Fibroblast of lung (primary cell): ENCODE measurements around the gene DLX2. TPM values are rescaled to one million over a fixed set of nuclear protein-coding genes. Genes with fewer than 3 reads are reported as not detected.

Experiments used
- DNase-seq, 2 donors: peaks; one replicate each; pipeline versions ENCODE4 v3.0.0 to v3.0.0-alpha.2; 2010; ENCODE audit warnings: low read depth in 2 of 2
- H2AFZ ChIP-seq: 2 replicates; pipeline ENCODE4 v1.5.1; 2012; ENCODE audit warnings: low read length, control low read depth, inconsistent platforms
- H3K27ac ChIP-seq: 2 replicates; pipeline ENCODE4 v1.5.1; 2011; ENCODE audit warnings: low read length, control low read depth; ENCODE audit not compliant: insufficient read depth
- H3K27me3 ChIP-seq: 2 replicates; pipeline ENCODE4 v1.5.1; 2011; ENCODE audit warnings: mild to moderate bottlenecking, low read length; ENCODE audit not compliant: control insufficient read depth, insufficient read depth
- H3K36me3 ChIP-seq: 2 replicates; pipeline ENCODE4 v1.5.1; 2011; ENCODE audit warnings: low read length; ENCODE audit not compliant: control insufficient read depth, insufficient read depth
- H3K4me1 ChIP-seq: 2 replicates; pipeline ENCODE4 v1.5.1; 2011; ENCODE audit warnings: low read length; ENCODE audit not compliant: control insufficient read depth, insufficient read depth; ENCODE audit errors: extremely low read depth
- H3K4me2 ChIP-seq: 2 replicates; pipeline ENCODE4 v1.5.1; 2011; ENCODE audit warnings: low read length, control low read depth; ENCODE audit not compliant: insufficient read depth; ENCODE audit errors: extremely low read depth
- H3K4me3 ChIP-seq, 4 experiments: fragments of 200-600 bp in 1 of 4; sonication (generic) in 1 of 4; replicated peaks in 1 of 4; 2 replicates each; pipeline ENCODE4 v1.5.1; 2011 to 2016; ENCODE audit warnings: low read length in 4 of 4, low read depth in 3 of 4, mild to moderate bottlenecking in 3 of 4, control low read depth in 2 of 4, inconsistent platforms in 1 of 4, mixed read lengths in 1 of 4; ENCODE audit not compliant: insufficient read depth in 1 of 4; ENCODE audit errors: control extremely low read depth in 1 of 4
- H3K79me2 ChIP-seq: 2 replicates; pipeline ENCODE4 v1.5.1; 2012; ENCODE audit warnings: mild to moderate bottlenecking, low read length, inconsistent platforms; ENCODE audit not compliant: control insufficient read depth, insufficient read depth
- H3K9ac ChIP-seq: 2 replicates; pipeline ENCODE4 v1.5.1; 2011; ENCODE audit warnings: mild to moderate bottlenecking, low read length, control low read depth; ENCODE audit not compliant: insufficient read depth
- H3K9me3 ChIP-seq: 2 replicates; pipeline ENCODE4 v1.5.1; 2012; ENCODE audit warnings: low read depth, low read length; ENCODE audit not compliant: control insufficient read depth, insufficient read depth
- H4K20me1 ChIP-seq: 2 replicates; pipeline ENCODE4 v1.5.1; 2011; ENCODE audit warnings: low read length; ENCODE audit not compliant: control insufficient read depth, insufficient read depth; ENCODE audit errors: extremely low read depth
- EZH2 ChIP-seq: IDR thresholded peaks from 2 replicates; pipeline ENCODE4 v1.5.1; 2012; ENCODE audit warnings: low read length, control low read depth, mild to moderate bottlenecking; ENCODE audit errors: missing control alignments
- polyA plus RNA-seq, 2 donors: library from polyadenylated mRNA; depleted of rRNA in 1 of 2; stranded (reverse) in 1 of 2; unstranded in 1 of 2; fragments of >200 nt; gene quantifications; 2 replicates each; pipeline ENCODE4 v1.2.1, GENCODE V29; 2011 to 2012; ENCODE audit warnings: missing spikeins in 1 of 2
- total RNA-seq: library from RNA; depleted of rRNA; stranded (reverse); fragments of >200 nt; gene quantifications from 2 replicates; pipeline ENCODE4 v1.2.1, GENCODE V29; 2014
- TF ChIP-seq, protein P1 (sequence below), 2 donors: IDR thresholded peaks in 1 of 2; conservative IDR thresholded peaks in 1 of 2; 1 replicate in 1 of 2; 2 replicates in 1 of 2; pipeline ENCODE4 v1.5.1; 2011 to 2012; ENCODE audit warnings: low read length in 2 of 2, control low read depth in 1 of 2, inconsistent platforms in 1 of 2, low read depth in 1 of 2, mild to moderate bottlenecking in 1 of 2

Gene DLX2
- total and polyA plus RNA-seq, 2 donors (not counting 1 experiment from before 2014, with no cell fraction given), result not detected

DNA sequence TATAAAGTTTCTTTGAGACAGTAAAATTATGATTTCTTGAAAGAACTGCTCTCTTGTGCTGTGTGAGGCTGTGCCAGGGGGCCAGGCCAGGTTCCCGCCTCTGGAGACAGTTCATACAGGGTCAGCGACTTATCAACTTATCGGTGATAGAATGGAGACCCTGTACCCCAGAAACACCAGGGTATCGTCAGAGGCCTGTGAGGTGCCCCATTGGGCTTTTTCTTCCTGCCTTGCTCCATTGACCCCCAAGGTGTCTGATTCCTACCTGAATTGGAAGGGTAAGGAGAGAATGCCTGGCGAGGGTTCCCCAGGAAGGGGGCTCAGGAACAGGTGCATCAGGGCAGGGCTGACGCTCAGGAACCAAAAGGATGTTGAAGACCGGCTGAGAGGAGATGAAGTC, 13.1 kb downstream of the DLX2 start:
- no peak for TF ChIP-seq EZH2
- TF ChIP-seq, protein P1, sequence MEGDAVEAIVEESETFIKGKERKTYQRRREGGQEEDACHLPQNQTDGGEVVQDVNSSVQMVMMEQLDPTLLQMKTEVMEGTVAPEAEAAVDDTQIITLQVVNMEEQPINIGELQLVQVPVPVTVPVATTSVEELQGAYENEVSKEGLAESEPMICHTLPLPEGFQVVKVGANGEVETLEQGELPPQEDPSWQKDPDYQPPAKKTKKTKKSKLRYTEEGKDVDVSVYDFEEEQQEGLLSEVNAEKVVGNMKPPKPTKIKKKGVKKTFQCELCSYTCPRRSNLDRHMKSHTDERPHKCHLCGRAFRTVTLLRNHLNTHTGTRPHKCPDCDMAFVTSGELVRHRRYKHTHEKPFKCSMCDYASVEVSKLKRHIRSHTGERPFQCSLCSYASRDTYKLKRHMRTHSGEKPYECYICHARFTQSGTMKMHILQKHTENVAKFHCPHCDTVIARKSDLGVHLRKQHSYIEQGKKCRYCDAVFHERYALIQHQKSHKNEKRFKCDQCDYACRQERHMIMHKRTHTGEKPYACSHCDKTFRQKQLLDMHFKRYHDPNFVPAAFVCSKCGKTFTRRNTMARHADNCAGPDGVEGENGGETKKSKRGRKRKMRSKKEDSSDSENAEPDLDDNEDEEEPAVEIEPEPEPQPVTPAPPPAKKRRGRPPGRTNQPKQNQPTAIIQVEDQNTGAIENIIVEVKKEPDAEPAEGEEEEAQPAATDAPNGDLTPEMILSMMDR (conservative IDR thresholded peaks at IDR 0.05 in 1 of 2, IDR thresholded peaks at IDR 0.05 in 1 of 2; ENCODE audit: low read depth in 1 of 2, low read length in 2 of 2), result no peak
- Histone ChIP-seq H4K20me1 (no peaks in the 10 kb centered on the region), H2AFZ (no peak overlapping the region), H3K4me3 (no peak overlapping the region), H3K27ac (no peak overlapping the region), H3K79me2 (no peaks in the 10 kb centered on the region), H3K36me3 (no peaks in the 10 kb centered on the region), H3K9ac (no peak overlapping the region), H3K27me3 (peaks cover 84% of the 10 kb centered on the region), H3K4me1 (peaks cover 5% of the 10 kb centered on the region), H3K4me2 (no peak overlapping the region), H3K9me3 (no peaks in the 10 kb centered on the region)
- DNase-seq, result no peak

DNA sequence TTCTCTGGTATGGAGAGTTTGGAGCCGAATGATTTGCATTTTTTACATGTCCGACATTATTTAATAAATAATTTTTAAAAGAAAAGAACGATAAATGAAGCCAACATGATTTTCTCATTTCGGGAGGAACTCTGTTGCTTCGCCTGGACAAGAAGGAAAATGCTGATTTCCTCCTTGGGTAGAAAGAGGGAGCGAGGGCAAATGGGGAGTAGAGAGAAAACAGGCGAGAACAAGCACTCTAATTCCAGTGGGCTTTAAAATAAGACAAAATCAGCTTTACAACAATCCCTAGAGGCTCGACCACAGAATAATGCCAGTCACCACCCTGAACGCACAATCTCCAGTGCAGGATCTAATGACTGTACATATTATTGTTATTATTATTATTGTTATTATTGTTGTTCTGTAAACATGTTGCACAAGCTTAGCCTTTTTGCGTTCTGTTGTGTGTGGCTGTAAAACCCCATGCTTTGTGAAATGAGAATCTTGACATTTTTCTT, 13.6 kb downstream of the DLX2 start:
- TF ChIP-seq, protein P1 (conservative IDR thresholded peaks at IDR 0.05 in 1 of 2, IDR thresholded peaks at IDR 0.05 in 1 of 2; ENCODE audit: low read depth in 1 of 2, low read length in 2 of 2), result no peak
- Histone ChIP-seq H3K9ac (no peak overlapping the region), H3K4me1 (peaks cover 6% of the 10 kb centered on the region), H3K27ac (no peak overlapping the region), H3K9me3 (no peaks in the 10 kb centered on the region), H3K4me2 (no peak overlapping the region), H2AFZ (no peak overlapping the region), H3K79me2 (no peaks in the 10 kb centered on the region), H3K4me3 (no peak overlapping the region), H3K36me3 (no peaks in the 10 kb centered on the region), H4K20me1 (no peaks in the 10 kb centered on the region), H3K27me3 (peaks cover 86% of the 10 kb centered on the region)
- DNase-seq, result no peak

DNA sequence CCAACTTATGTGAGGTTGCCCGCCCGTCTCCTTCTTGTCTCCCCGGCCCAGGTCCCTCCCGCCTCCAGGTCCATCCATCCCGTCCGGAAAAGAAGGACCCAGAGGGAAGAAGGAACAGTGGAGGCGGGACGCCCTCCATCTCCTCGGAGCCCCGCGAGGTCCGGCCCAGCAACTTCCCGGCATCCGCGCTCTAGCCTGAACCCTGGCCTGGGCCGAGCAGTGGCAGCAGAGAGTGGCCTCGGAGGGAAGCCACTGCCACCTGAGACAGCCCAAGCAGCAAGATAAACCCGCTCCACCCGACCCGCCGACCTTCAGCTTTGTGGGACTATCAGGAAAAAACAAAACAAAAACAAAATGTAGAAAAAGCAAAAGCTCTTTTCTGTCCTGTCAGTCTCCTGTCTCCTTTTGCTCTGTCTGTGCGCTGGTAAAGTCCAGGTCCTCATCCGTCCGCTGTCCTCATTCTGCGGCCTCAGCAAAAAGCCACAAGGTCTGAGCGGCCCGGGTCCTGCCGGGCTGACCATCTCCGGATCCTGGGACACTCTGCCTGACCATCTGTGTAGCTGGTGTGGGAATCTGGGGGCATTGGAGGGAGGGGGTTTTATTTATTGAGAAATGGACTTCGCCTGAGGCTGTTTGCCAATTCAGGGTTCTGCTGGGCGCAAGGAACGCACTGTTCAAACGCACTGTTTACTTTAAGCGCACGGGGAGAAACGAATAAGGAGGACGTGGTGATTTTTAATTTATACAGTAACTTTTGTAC, 14.3 kb downstream of the DLX2 start:
- Histone ChIP-seq H3K4me1 (peaks cover 6% of the 10 kb centered on the region), H3K9me3 (no peaks in the 10 kb centered on the region), H3K4me3 (no peak overlapping the region), H3K36me3 (no peaks in the 10 kb centered on the region), H3K4me2 (no peak overlapping the region), H3K79me2 (no peaks in the 10 kb centered on the region), H4K20me1 (no peaks in the 10 kb centered on the region), H3K27me3 (peaks cover 86% of the 10 kb centered on the region), H3K9ac (no peak overlapping the region), H2AFZ (no peak overlapping the region), H3K27ac (no peak overlapping the region)
- no peak for DNase-seq
- TF ChIP-seq, protein P1 (conservative IDR thresholded peaks at IDR 0.05 in 1 of 2, IDR thresholded peaks at IDR 0.05 in 1 of 2; ENCODE audit: low read depth in 1 of 2, low read length in 2 of 2), result no peak
- peak; percentile 93 for TF ChIP-seq EZH2
